ENCODE results near the gene PGM2L1.
"Not testable (repeated sequence)": the region's sequence is repeated elsewhere in the genome, so short reads cannot be mapped to it uniquely, and the experiment has no call there.

Gene PGM2L1

DNA sequence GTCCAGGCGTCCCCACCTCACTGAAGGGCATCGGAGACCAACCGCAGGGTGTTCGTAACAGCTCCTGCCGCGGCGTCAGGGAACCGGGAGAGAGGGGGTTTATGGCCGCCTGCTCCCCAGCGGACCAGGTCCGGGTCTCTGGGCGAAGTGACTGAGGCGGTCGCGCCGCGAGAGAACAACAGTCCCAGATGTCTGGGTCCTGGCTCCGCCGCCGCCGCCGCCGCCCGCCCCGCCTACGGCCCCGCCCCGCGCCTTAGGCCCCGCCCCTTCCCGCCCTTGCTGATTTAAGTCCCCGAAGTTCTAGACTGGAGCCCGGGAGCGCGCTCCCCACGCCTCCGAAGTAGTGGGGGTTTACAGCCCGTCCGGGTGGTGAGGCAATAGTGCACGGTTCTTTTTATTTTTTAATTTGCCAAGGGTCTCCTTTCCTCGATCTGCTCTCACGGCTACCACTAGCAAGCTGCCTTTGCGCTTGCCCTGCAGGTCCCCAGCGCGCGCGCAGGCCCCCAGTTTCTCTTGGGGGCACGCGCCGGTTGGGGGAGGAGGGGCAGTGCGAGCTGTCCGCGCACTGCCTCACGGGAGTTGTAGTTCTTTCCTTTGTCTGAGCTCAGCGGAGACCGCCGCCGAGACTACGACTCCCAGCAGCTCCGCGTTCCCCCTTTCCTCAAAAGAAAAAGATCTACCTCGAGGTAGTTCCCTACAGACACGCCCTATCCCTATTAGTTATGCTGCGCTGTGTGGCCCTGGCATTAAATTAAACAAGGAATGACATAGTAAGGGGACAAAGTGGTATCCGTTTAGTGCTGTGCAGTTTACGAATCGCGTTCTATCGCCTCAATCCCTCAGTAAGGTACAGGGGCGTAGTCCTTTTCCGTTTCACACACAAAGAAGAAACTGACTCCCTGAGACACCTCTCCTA, at the start of gene PGM2L1:
Gene PGM2L1, minus strand, starts transcription at position 190 of the 916 bp plus-strand sequence. CDS start 272 bp downstream, outside the sequence.
- peak; percentile 94 to 96 for DNase-seq

DNA sequence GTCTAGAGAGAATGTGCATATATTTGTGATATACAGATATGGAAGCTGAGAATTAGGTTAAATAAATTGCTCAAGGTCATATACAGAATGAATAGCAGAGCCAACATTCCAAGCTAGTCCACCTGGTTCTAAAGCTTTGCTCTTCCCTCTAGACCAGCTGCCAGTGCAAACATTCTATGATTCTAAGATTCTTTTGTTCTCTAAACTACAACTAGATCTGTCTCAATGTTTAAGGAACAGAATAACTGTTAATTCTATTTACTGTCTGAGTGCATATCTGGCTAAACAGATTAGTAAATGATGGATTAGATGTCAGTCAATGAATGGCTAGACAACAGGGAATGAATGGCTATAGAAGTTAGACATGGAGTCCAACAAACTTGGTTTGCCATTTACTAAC, 49.5 kb upstream of the PGM2L1 start:
- DNase-seq, result no peak

DNA sequence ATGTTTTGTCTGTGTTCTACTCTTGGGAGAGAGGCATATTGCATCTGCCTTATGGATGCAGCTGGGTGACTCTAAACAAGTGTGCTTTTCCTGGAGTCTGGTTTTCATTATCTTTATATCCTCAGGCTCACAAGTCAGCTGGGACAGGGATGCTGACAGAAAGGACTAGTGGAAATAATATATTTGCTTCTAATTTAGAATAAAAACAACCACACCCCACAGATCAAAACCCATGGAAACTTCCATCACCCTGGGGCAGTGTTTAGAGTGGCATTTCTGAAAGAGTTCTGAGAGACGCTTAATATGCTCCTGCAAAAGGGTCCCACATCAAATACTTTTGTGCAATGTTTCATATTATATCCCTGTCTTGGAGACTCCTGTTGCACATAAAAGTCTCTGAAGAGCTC, 48.3 kb upstream of the PGM2L1 start:
- DNase-seq, result no peak

DNA sequence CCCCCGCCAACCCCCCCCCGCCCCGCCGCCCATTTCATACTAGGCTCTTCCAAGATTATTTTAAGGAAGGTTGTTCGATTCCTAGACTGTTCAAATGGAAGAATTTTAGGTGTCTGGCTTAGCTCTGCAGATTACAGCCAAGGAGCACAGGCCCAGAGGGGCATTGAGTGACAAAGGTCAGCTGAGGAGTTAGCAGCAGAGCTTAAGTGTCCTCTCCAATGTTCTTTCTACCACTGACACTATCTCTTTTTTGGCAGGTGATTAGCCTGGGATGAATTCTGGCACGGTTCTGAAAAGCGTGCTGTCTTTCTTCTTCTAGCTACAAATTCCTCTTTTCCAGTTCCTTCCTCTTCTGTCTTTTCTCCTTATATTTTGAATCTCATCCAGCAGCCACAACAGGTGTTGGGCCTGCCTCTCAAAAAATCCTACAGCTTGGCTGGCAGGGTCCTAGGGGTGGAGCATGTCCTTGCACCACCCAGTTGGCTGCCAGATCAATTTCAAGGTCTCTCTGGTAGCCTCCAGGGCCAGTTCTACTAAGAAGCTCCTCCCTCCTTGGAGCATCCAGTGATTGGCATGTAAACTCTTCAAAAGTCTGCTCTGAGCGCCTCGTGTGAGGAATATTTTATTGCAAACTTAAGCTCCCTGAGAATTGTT, 46.1 kb upstream of the PGM2L1 start:
- no peak for DNase-seq

DNA sequence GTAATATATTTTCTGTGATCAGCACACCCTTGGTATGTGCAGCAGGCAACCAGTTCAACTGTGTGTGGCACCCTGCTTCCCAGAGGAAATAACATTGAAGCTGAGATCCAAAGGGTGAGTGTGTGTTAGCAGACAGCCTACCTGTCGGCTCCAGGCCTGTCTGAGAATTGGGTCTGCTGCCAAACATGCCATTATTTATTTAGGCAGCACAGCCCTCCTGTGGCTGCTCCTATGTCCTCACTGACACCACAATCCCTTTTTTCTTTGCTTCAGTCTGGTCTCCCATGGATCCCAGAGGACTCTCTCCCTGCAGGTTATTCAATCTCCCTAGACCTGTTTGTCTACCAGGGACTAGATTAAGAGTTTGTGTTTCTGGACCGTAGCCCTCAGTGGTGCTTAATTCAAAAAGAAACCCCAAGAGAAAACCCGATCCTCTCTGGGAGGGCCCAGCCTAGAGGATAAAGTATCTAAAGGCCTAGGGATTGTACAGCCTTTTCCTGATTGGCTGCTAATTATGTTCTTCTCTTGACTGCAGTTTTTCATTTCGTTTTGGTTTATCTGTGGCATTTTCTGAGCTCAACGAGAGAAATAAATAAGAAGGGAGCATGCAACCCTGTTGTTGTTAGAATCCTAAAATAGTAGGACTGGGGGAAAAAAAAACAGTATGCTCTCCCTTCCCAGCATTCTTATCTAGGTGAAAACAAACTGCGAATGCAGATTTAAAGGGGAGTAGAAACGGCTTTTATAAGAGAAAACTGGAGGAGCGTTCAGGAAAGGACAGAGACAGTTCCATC, 45.0 kb upstream of the PGM2L1 start:
- DNase-seq, result peak; percentile 82 to 93

DNA sequence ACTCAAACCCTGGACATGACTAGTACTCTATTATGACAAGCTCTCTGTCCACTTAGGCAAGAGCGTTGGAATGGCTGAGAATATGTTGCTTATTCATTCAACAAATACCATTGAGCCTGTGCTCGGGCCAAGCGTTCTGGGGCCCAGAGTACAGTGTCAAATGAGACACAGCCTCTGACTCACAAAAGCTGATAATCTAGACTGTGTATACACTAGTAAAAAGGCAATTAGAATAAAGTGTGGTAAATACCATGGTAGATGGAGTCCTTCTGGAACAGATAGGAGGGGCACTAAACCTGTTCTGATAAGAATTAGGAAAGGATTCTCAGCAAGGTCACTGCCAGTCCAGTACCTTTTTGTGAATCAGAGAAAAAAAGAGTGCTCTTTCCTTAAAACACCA, 44.4 kb upstream of the PGM2L1 start:
- no peak for DNase-seq

DNA sequence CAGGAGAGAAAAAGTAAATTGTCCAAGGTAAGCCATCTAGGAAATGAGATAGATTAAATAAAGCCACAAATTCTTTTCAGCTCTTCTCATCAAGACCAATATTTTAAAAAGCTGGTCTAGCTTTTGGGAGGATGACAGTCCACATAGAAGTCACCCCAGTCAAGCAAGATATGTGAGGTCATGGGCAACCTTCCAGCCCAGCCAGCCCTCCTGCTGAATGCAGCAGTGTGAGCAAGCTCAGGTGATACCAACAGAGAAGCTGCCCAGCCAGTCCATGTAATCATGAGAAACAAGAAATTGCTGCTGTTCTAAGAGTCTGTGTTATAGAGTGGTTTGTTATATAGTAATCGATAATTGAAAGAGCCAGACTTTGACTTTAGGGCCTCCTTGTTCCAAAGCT, 40.4 kb upstream of the PGM2L1 start:
- DNase-seq, result no peak

DNA sequence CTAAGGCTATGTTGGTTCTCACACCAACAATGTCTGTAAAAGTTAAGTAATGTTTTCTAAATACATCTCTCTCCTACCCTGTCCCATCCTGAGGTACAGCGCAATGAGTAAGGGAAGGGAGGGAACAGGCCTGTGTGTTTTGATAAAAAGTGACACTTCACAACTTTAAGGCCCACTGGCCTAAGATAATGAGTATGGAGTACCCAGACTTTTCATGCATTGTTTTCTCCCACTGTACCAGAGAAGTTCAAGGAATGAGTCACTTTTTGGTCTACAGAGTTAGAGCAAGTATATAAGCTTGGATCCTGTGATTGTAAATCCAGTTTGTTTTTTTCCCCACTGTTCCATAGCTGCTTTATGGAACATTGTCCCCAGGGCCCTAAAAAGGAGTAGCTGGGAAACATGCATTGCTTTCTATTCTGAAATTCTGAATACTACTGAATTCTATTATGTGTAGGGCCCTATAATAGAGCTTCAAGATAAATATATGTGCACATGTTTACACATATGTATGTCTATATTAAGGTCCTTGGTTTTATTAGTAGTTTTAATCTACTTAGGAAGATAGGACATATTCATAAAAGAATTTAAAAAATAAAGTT, 39.3 kb upstream of the PGM2L1 start:
- no peak for DNase-seq

DNA sequence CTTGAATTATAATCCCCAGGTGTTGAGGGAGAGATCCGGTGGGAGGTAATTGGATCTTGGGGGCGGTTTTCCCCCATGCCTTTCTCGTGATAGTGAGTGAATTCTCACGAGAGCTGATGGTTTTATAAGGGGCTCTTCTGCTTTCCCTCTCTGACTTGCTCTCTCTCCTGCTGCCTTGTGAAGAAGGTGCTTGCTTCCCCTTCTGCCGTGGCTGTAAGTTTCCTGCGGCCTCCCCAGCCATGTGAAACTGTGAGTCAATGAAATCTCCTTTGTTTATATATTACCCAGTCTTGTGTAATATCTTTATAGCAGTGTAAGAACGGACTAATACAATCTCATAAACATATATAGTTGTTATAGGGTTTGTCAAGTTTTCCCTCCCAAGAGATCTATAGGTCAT, 36.3 kb upstream of the PGM2L1 start:
- DNase-seq, result no peak

DNA sequence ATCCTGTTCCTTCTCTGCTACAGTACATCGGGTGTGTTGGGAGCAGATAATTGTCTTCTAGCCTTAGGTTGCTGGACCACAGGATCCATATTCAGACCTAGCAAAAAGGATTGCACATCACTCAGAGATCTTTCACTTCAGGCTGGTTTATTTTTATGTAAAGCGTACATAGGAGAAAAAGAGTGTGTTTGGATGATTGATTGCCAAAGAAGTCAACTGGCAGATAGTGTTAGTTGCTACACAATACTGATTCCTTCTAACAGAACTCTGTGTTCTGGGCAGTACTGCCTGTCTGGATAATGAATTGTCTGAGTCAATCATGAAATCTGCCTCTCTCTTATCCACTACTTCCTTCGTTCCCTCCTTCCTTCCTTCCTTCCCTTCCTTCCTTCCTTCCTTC, 31.0 kb upstream of the PGM2L1 start:
- DNase-seq, result no peak

DNA sequence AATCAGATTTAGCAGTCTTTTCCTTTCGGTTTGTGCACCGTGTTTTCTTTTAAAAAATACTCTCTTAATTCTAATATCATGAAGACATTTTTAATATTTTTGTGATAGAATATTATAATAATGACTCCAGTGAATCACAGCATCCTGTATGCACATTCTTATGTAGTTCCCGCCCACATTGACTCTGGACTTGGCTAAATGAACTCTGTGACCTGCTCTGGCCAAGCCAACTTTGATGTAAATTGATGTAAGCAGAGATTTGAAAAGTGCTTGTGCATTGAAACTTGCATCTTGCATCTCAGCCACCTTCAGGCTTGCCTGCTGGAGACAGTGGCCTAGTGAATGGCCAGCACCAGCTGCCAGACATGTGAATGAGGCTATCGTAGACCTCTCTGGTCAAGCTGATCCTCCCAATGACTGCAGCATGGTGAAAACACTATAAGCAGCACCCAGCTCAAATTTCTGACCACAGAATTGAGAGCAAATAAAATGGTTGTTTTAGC, 29.2 kb upstream of the PGM2L1 start:
- no peak for DNase-seq

DNA sequence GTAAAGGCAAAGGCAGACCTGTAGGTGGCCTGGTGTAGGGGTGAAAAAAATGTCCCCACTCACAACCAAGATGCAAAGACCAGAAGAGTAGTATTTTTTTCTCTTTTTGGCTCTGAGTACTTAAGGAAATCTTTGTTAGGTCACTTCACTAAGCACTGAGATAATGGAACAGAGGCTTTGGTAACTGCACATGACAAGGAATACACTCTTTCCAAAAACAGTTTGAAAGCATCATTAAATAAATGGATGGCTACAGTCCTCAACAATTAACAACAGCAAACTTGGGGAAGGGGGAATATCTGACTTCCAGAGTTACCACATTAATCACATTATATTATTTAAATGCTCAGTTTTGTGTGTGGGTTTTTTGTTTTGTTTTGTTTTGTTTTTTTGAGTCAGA, 26.9 kb upstream of the PGM2L1 start:
- DNase-seq, result no peak

DNA sequence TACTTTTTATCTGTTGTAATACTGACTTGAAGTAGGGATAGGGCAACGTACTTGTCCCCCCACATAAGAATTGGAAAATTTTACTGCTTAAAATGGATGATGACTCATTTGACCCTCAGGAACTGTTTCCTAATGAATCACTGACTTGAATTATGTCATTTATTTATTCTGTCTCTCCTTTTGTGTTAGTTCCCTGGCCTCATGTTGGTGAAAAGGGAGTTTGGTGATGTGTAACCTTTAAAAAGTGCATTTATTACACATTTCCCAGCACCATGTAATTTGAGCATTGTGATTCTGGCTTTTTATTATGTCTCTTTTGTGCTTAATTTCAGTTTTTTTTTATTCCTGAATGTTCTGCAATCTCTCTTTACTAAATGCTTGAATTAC, 20.3 kb upstream of the PGM2L1 start:
- peak; percentile 6 to 35 for DNase-seq

DNA sequence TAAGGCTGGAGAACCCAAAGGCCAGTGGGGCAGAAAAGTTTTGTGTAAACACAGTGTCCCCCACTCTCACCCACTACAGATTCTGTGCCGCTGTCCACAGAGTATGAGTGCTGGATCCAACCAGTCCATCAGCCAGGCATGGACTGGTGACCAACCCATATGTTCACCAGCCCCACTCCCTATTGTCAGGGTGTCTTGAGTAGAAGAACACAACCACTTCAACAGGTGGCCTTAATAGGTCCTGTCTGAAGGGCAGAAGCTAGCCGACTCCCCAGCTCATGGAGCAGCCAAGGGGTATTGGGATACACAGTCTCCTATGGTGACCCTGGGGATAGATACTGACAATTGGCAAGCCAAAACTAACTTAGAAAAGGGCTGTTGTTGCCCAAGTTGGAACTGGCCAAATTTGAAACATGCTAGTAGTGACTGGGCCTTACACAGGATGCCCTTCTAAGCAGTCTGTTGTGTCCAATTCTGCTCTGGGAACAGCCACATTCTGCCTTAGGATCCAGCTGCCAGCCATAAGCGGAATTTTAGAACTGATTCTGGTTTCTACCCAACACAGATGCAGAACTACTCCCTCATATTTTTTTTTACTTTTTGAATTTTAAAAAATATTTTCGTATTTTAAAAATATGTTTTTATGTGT, 19.8 kb upstream of the PGM2L1 start:
- no peak for DNase-seq

DNA sequence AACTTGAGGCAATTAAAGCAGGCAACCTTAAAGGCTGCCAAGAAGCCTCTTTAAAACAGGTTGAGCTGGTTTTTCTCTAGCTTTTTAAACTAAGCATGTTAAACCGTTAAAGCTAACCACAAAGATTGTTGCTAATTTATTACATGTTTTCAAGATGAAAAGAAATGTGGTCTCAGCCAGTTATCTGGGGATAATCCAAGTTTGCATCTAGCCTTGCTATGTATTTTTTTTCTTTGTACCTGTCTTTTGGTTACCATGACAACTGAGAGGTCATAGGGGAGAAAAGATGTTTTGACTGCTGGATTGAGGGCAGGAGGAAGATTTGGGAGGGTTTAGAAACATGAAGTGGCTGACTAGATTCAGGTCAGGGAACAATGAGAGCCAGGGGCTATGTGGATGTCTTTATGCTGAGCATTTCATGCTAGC, 19.2 kb upstream of the PGM2L1 start:
- no peak for DNase-seq

DNA sequence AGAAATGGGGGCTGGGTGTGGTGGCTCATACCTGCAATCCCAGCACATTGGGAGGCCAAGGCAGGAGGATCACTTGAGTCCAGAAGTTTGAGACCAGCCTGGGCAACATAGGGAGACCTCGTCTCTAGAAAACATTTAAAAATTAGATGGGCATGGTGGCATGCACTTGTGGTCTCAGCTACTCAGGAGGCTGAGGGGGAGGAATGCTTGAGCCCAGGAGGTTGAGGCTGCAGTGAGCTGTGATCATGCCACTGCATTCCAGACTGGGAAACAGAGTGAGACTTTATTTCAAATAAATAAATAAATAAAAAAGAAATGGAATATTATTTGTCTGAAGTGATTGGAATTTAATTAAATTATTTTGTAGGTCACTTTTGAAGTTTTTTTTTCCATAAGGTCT, 18.7 kb upstream of the PGM2L1 start:
- not testable (repeated sequence) for DNase-seq

DNA sequence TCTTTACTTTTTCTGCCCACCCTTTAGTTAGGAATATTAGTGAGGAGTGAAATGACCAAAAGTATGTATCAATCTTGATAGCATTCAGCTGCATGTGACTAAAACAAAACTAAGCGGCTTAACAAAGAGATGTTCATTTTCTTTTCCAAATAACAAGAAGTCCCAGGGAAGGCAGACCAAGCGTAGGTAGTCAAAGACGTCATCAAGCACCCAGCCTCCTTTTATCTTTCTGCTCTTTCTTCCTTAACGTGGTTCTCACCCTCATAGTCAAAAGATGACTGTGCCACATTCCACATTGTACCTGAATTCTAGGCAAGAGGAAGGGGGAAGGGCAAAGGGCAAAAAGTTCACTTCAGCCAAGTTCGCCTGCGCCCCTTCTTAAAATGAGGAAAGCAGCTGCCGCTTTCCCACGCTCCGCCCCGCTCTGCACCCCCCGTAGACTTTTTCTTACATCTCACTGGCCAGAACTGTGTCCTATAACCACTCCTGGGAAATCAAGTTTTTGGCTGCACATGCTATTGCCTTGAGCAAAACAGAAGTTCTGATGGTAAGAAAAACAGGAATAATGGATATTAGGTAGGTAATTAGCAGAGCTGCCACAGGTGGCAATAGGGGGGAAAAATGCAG, 14.6 kb upstream of the PGM2L1 start:
- no peak for DNase-seq

DNA sequence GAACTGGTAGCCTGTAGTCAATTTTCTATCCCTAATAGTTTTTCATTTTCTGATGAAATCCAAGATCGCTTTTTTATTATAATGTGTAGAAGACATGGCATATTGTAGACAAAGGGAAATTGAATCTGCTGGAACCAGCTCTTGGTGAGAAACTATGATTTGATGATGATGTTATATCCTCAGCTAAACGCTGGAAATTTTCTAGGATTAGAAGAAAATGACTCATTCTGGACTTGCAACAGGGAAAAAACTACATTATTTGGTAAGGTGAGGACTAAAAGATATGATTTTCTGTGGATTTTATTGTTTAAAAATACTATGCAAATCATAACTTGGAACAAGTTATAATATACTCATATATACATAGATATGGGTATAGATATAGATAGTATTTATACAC, 14.1 kb upstream of the PGM2L1 start:
- no peak for DNase-seq

DNA sequence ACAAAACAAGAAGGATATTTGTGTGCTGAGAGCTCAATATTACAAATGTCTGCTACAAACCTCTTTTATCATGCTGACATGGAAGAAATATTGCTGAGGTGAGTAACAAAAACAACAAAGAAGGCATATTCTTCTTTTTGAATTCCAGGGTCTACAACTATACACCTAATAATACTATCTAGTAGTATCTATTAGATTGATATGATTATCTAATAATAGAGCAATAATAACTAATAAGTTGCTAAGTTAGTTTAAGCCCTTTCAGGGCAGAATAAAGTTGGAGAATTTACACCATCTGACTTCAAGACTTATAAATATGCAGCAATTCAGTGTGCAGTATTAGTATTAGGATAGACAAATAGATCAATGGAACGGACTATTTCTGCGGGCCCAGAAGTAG, 11.4 kb upstream of the PGM2L1 start:
- no peak for DNase-seq

DNA sequence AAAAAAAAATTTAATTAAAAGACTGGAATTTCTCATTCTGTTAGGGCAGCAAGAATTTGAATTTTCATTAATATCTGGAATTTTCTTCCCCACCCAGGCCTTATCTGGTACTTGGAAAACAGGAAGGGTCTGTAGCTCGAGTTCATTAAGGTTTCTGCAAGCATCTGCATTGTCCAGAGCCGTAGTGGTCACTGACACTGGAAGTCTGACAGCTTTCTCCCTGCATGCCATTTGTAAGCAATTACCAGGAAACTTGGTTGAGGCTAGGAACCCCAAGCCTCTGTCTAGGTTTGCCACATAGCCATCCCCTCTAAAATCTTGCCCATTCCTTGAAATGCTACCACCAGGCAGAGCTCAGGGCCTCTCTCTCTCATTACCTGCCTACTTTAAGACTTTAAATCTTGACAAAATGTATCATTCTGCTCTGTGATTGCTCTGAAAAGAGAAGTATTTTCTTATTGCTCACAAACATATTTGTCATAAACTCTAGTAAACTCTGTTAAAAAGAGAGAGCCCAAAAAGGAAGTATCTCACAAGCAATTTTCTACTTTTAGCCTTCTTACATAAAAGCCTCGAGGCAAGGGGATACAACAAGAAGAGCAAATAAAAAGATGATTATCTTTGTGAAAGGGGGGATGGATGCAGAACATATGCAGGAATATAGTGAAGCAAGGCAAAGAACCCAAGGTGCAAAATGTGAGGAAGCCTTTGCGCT, 5.5 kb upstream of the PGM2L1 start:
- no peak for DNase-seq

DNA sequence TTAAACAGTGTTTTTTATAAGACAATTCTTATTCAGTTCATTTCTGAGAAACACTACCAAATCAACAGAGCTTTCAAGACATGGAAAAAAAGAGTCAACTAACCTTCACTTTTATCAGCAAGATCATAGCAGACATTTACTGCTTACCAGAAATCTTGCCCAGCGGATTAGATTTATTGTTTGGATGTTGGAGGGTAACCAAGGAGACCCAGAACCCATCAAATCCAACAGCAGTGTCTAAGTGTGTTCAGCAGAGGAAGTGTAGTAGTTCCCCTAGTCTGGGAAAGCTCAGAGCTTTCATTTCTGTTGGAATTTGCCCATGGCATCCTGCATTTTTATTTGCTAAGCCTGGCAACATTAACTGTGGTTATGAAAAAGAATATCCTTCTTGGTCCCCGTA, 2.4 kb upstream of the PGM2L1 start:
- no peak for DNase-seq
